H1 (cell line): ENCODE data around the gene RFX3. TPM values are rescaled to one million over a fixed set of nuclear protein-coding genes. Genes with fewer than 3 reads are reported as not detected.
A peak's percentile ranks its signal among the peaks of the same experiment; 100 is the strongest.

Experiments
- CTCF ChIA-PET: fragments of 300-600 bp; sonication (Branson Sonifier 250); formaldehyde crosslinking; loops from one replicate; lab custom pipeline; 2021; ENCODE audit not compliant: partially characterized antibody; lab: Charles Lee
- POLR2A ChIA-PET: fragments of 300-600 bp; sonication (Branson Sonifier 250); formaldehyde crosslinking; loops from one replicate; lab custom pipeline; 2021; ENCODE audit warnings: inconsistent platforms; ENCODE audit not compliant: partially characterized antibody; lab: Charles Lee
- DNase-seq, 2 experiments: peaks; one replicate each; pipeline versions ENCODE4 v3.0.0 to v3.0.0-alpha.2; 2010 to 2022; ENCODE audit warnings: low spot score in 2 of 2, low read depth in 1 of 2, mixed read lengths in 1 of 2
- FAIRE-seq: peaks from 2 replicates; lab custom pipeline; 2011; peaks lifted over from hg19 to GRCh38; lab: Jason Lieb, UNC
- H2AFZ ChIP-seq: 2 replicates; pipeline ENCODE4 v1.8.1; 2012; ENCODE audit warnings: low read length, inconsistent platforms
- H2AK5ac ChIP-seq: 2 replicates; pipeline ENCODE4 v1.6.1; 2013; ENCODE audit warnings: low read depth, low read length
- H2BK120ac ChIP-seq: replicated peaks from 2 replicates; pipeline ENCODE3; 2013; ENCODE audit warnings: low read depth, low read length, inconsistent platforms
- H2BK12ac ChIP-seq: 2 replicates; pipeline ENCODE4 v1.6.1; 2013; ENCODE audit warnings: low read depth, low read length
- H2BK15ac ChIP-seq: 2 replicates; pipeline ENCODE4 v1.6.1; 2013; ENCODE audit warnings: low read length
- H2BK20ac ChIP-seq: 2 replicates; pipeline ENCODE4 v1.6.1; 2013; ENCODE audit warnings: low read length
- H2BK5ac ChIP-seq: 2 replicates; pipeline ENCODE4 v1.6.1; 2013; ENCODE audit warnings: low read depth, low read length
- H3K14ac ChIP-seq: 2 replicates; pipeline ENCODE4 v1.6.1; 2013; ENCODE audit warnings: inconsistent platforms; ENCODE audit not compliant: insufficient read length
- H3K18ac ChIP-seq: 2 replicates; pipeline ENCODE4 v1.6.1; 2013; ENCODE audit warnings: low read length; ENCODE audit errors: extremely low read depth
- H3K23ac ChIP-seq: 2 replicates; pipeline ENCODE4 v1.6.1; 2013; ENCODE audit warnings: inconsistent platforms; ENCODE audit not compliant: insufficient read length
- H3K23me2 ChIP-seq: 2 replicates; pipeline ENCODE4 v1.6.1; 2013; ENCODE audit warnings: low read depth, low read length
- H3K27ac ChIP-seq: 2 replicates; pipeline ENCODE4 v1.6.1; 2011; ENCODE audit warnings: low read depth, low read length, inconsistent platforms
- H3K27me3 ChIP-seq, 4 experiments: replicated peaks in 1 of 4; 1 replicate in 1 of 4; 2 replicates in 3 of 4; pipeline versions ENCODE4 v1.6.1 to v1.8.1; 2011 to 2013; ENCODE audit warnings: low read length in 3 of 4, mild to moderate bottlenecking in 3 of 4, inconsistent platforms in 2 of 4, mixed read lengths in 2 of 4, moderate library complexity in 1 of 4; ENCODE audit not compliant: control insufficient read depth in 3 of 4, insufficient read depth in 3 of 4; ENCODE audit errors: extremely low read depth in 1 of 4
- H3K36me3 ChIP-seq, 4 experiments: 2 replicates each; pipeline versions ENCODE4 v1.6.1 to v1.8.1; 2011 to 2013; ENCODE audit warnings: mild to moderate bottlenecking in 4 of 4, low read length in 3 of 4, moderate library complexity in 2 of 4, control low read depth in 1 of 4, inconsistent platforms in 1 of 4; ENCODE audit not compliant: insufficient read depth in 4 of 4, control insufficient read depth in 2 of 4
- H3K4ac ChIP-seq: replicated peaks from 2 replicates; pipeline ENCODE3; 2013; ENCODE audit warnings: low read length, low read depth, mixed read lengths, inconsistent platforms; ENCODE audit not compliant: insufficient read length
- H3K4me1 ChIP-seq, 4 experiments: replicated peaks in 1 of 4; 1 replicate in 1 of 4; 2 replicates in 3 of 4; pipeline versions ENCODE4 v1.6.1 to v1.8.1; 2011 to 2013; ENCODE audit warnings: low read length in 3 of 4, inconsistent platforms in 2 of 4, mixed read lengths in 1 of 4; ENCODE audit not compliant: insufficient read depth in 4 of 4, control insufficient read depth in 3 of 4
- H3K4me2 ChIP-seq, 2 experiments: 2 replicates each; pipeline versions ENCODE4 v1.6.1 to v1.8.1; 2011 to 2013; ENCODE audit warnings: low read depth in 2 of 2, low read length in 2 of 2, control low read depth in 1 of 2, inconsistent platforms in 1 of 2, mild to moderate bottlenecking in 1 of 2; ENCODE audit not compliant: insufficient read depth in 1 of 2
- H3K4me3 ChIP-seq, 4 experiments: fragments of 200-600, 300-600 bp in 1 of 4; sonication (generic), shearing (Covaris generic), sonication (Bioruptor Twin) in 1 of 4; 2 replicates each; pipeline versions ENCODE4 v1.5.1 to v1.8.1; 2011 to 2016; ENCODE audit warnings: low read length in 4 of 4, low read depth in 3 of 4, control low read depth in 2 of 4, inconsistent platforms in 2 of 4, mild to moderate bottlenecking in 2 of 4, mixed read lengths in 1 of 4, moderate library complexity in 1 of 4; ENCODE audit not compliant: insufficient read depth in 2 of 4; ENCODE audit errors: extremely low read depth in 1 of 4
- H3K56ac ChIP-seq: replicated peaks from 2 replicates; pipeline ENCODE3; 2013; ENCODE audit warnings: low read depth, mild to moderate bottlenecking, mixed read lengths, low read length, inconsistent platforms; ENCODE audit not compliant: insufficient read length
- H3K79me1 ChIP-seq: 2 replicates; pipeline ENCODE4 v1.6.1; 2013; ENCODE audit warnings: low read depth, low read length, control low read depth
- H3K79me2 ChIP-seq, 2 experiments: 2 replicates each; pipeline versions ENCODE4 v1.6.1 to v1.8.1; 2012 to 2013; ENCODE audit warnings: low read length in 2 of 2, mild to moderate bottlenecking in 2 of 2, inconsistent platforms in 1 of 2; ENCODE audit not compliant: insufficient read depth in 2 of 2, control insufficient read depth in 1 of 2
- H3K9ac ChIP-seq, 4 experiments: replicated peaks in 1 of 4; 1 replicate in 1 of 4; 2 replicates in 3 of 4; pipeline versions ENCODE4 v1.6.1 to v1.8.1; 2011 to 2013; ENCODE audit warnings: low read depth in 3 of 4, low read length in 3 of 4, control low read depth in 2 of 4, mild to moderate bottlenecking in 2 of 4, moderate library complexity in 2 of 4, inconsistent platforms in 1 of 4; ENCODE audit errors: extremely low read depth in 1 of 4
- H3K9me3 ChIP-seq, 2 experiments: 2 replicates each; pipeline versions ENCODE4 v1.6.1 to v1.8.1; 2012 to 2013; ENCODE audit warnings: mild to moderate bottlenecking in 2 of 2, moderate library complexity in 2 of 2, control low read depth in 1 of 2, inconsistent platforms in 1 of 2, low read depth in 1 of 2, low read length in 1 of 2, mixed read lengths in 1 of 2; ENCODE audit not compliant: insufficient read depth in 2 of 2
- H4K20me1 ChIP-seq, 2 experiments: replicated peaks in 1 of 2; 2 replicates each; pipeline versions ENCODE3 to v1.8.1; 2011 to 2013; ENCODE audit warnings: inconsistent platforms in 2 of 2, low read length in 2 of 2, mild to moderate bottlenecking in 1 of 2; ENCODE audit not compliant: insufficient read depth in 2 of 2, control insufficient read depth in 1 of 2
- H4K5ac ChIP-seq: 2 replicates; pipeline ENCODE4 v1.6.1; 2013; ENCODE audit warnings: low read length, low read depth, mixed read lengths, inconsistent platforms; ENCODE audit not compliant: insufficient read length
- H4K8ac ChIP-seq: 2 replicates; pipeline ENCODE4 v1.8.0; 2013; ENCODE audit warnings: mild to moderate bottlenecking, moderate library complexity, low read length, inconsistent platforms; ENCODE audit not compliant: insufficient read depth; ENCODE audit errors: extremely low read depth
- H4K91ac ChIP-seq: replicated peaks from 2 replicates; pipeline ENCODE3; 2013; ENCODE audit warnings: low read length, mixed read lengths, inconsistent platforms; ENCODE audit not compliant: insufficient read length
- E2F6 ChIP-seq: IDR thresholded peaks from 2 replicates; pipeline ENCODE4 v1.6.1; 2012; ENCODE audit warnings: inconsistent platforms
- EZH2 ChIP-seq: fragments of 200-600 bp; sonication (generic); IDR thresholded peaks from 2 replicates; pipeline ENCODE4 v1.7.1; 2012; ENCODE audit warnings: low read depth, mild to moderate bottlenecking, moderate library complexity, low read length, inconsistent platforms; ENCODE audit not compliant: severe bottlenecking
- POU5F1 ChIP-seq: IDR thresholded peaks from 2 replicates; pipeline ENCODE4 v1.6.1; 2011; ENCODE audit warnings: low read depth, mild to moderate bottlenecking, low read length, moderate library complexity
- RNF2 ChIP-seq: fragments of 200-900, 300-1000 bp; sonication (generic); IDR thresholded peaks from 2 replicates; pipeline ENCODE4 v1.7.1; 2016; ENCODE audit warnings: borderline replicate concordance, low read depth, mild to moderate bottlenecking, antibody characterized with exemption, low read length; ENCODE audit not compliant: poor library complexity, severe bottlenecking; ENCODE audit errors: missing control alignments
- SIX5 ChIP-seq: IDR thresholded peaks from 2 replicates; pipeline ENCODE4 v1.6.1; 2011; ENCODE audit warnings: mild to moderate bottlenecking, low read depth, low read length
- TAF1 ChIP-seq: IDR thresholded peaks from 2 replicates; pipeline ENCODE4 v1.6.1; 2011; ENCODE audit warnings: mild to moderate bottlenecking, low read depth, low read length
- USF2 ChIP-seq: IDR thresholded peaks from 2 replicates; pipeline ENCODE4 v1.6.1; 2011; ENCODE audit warnings: low read length, improper control_type of control experiment
- WGBS, 2 experiments: shearing (Covaris generic) in 1 of 2; methylation state at CpG; one replicate each; pipeline versions ENCODE4 v1.1.6 to v1.1.7; 2013 to 2015; ENCODE audit warnings: low lambda C conversion rate in 2 of 2, mixed read lengths in 2 of 2, inconsistent platforms in 1 of 2, low coverage in 1 of 2, missing lambda C conversion rate in 1 of 2; ENCODE audit not compliant: insufficient replicate concordance in 2 of 2, insufficient coverage in 1 of 2, insufficient read length in 1 of 2; ENCODE audit errors: extremely low coverage in 1 of 2, missing lambda C conversion rate in 1 of 2; 5-methylcytosine and 5-hydroxymethylcytosine counted together
- polyA plus RNA-seq, 7 experiments: library from polyadenylated mRNA; depleted of rRNA in 3 of 7; stranded (reverse) in 5 of 7; unstranded in 2 of 7; fragments of >200 nt in 5 of 7; fragments of 200-250 nt in 2 of 7; gene quantifications; 1 replicate in 5 of 7; 2 replicates in 1 of 7; 4 replicates in 1 of 7; pipeline versions ENCODE4 v1.2.1 to v1.2.3, GENCODE V29; 2011 to 2013; ENCODE audit warnings: missing spikeins in 2 of 7, mixed read lengths in 2 of 7
- total RNA-seq: library from RNA; stranded (reverse); fragmentation: NEBNext Ultra II Directional; extraction: Animal tissue kit (Norgen Biotek cat#: 25700); gene quantifications from 2 replicates; pipeline ENCODE4 v1.2.1, GENCODE V29; 2021

The RFX3 gene
- total and polyA plus RNA-seq, 2 of the 8 experiments (the other 6 are each of a cell fraction or from before 2014, with no cell fraction given): 4.9 to 22.6 TPM

- FAIRE-seq (no peak), DNase-seq (no peak)
- Histone ChIP-seq H2BK12ac (no peak overlapping the region), H4K8ac (no peak overlapping the region), H3K79me2 (peaks cover 0 to 60% of the 10 kb centered on the region in 2 experiments; a peak in 3 of 4 replicates), H3K4ac (no peak overlapping the region), H4K20me1 (peaks cover 0 to 2% of the 10 kb centered on the region in 2 experiments), H3K4me2 (peak overlapping the region; percentile 44 to 94; a peak in 3 of 4 replicates), H3K56ac (no peak overlapping the region), H3K4me3 (peak overlapping the region in 1 of 4 experiments; percentile 97; a peak in 2 of 8 replicates), H3K18ac (no peak overlapping the region), H2AK5ac (no peak overlapping the region), H3K9me3 (no peaks in the 10 kb centered on the region), H4K91ac (no peak overlapping the region), H2BK120ac (no peak overlapping the region), H2BK5ac (no peak overlapping the region), H2BK20ac (no peak overlapping the region), H3K27me3 (no peaks in the 10 kb centered on the region), H2BK15ac (no peak overlapping the region), H4K5ac (no peak overlapping the region), H3K23me2 (peaks cover 14% of the 10 kb centered on the region), H3K27ac (no peak overlapping the region), H3K79me1 (peaks cover 2% of the 10 kb centered on the region; the same call in 1 of the 2 replicates), H3K9ac (no peak overlapping the region), H3K23ac (no peak overlapping the region), H3K36me3 (peaks cover 0 to 4% (median 2%) of the 10 kb centered on the region in 4 experiments; a peak in 2 of 8 replicates), H3K4me1 (peaks cover 0 to 4% (median 2%) of the 10 kb centered on the region in 4 experiments; a peak in 3 of 7 replicates), H2AFZ (no peak overlapping the region), H3K14ac (no peak overlapping the region)
- 82% methylated on average over 7 of the region's 7 CpGs; no CpG with 5 or more reads in 1 of the 2 experiments for WGBS, 2 experiments
- TF ChIP-seq RNF2 (no peak), POU5F1 (no peak), USF2 (no peak), TAF1 (no peak), SIX5 (no peak), EZH2 (no peak), E2F6 (no peak)
- CTCF ChIA-PET: no interaction called here
- POLR2A ChIA-PET: no interaction called here
Observed at GRCh38 chr9:3528451-3528850, 2.6 kb upstream of the RFX3 start.
